ENCODE results near the gene SFXN5.

The SFXN5 gene

GRCh38 chr2:73031725-73032701 is 39.5 kb downstream of the SFXN5 start:
- no peak for DNase-seq (ENCODE audit: low spot score)
- H3K4me3 ChIP-seq = no peak overlapping the region
- no peak for TF ChIP-seq CTCF (IDR thresholded peaks at IDR 0.05)

GRCh38 chr2:73031095-73031678 is 40.3 kb downstream of the SFXN5 start:
- no peak overlapping the region for H3K4me3 ChIP-seq
- no peak for DNase-seq (ENCODE audit: low spot score)
- H3K27ac ChIP-seq = no peak overlapping the region
- no peak for TF ChIP-seq CTCF (IDR thresholded peaks at IDR 0.05)

More at GRCh38 chr2:73031725-73032701, 39.5 kb downstream of the SFXN5 start:
- H3K27ac ChIP-seq = no peak overlapping the region

- DNase-seq (ENCODE audit: low spot score) = no peak
- Histone ChIP-seq H3K27ac (no peak overlapping the region), H3K4me3 (no peak overlapping the region)
- no peak for TF ChIP-seq CTCF (IDR thresholded peaks at IDR 0.05)
These were observed 42.7 kb downstream of the SFXN5 start for GRCh38 chr2:73028841-73029240.

- DNase-seq (ENCODE audit: low spot score) = no peak
- Histone ChIP-seq H3K4me3 (no peak overlapping the region), H3K27ac (no peak overlapping the region)
- no peak for TF ChIP-seq CTCF (IDR thresholded peaks at IDR 0.05)
These were observed 44.2 kb downstream of the SFXN5 start for GRCh38 chr2:73027340-73027739.

- Histone ChIP-seq H3K4me3 (no peak overlapping the region), H3K27ac (no peak overlapping the region)
- TF ChIP-seq CTCF (IDR thresholded peaks at IDR 0.05) = no peak
- no peak for DNase-seq (ENCODE audit: low spot score)
These were observed 48.0 kb downstream of the SFXN5 start for GRCh38 chr2:73023497-73023896.

- no peak for TF ChIP-seq CTCF (IDR thresholded peaks at IDR 0.05)
- H3K27ac ChIP-seq = no peak overlapping the region
- no peak for DNase-seq (ENCODE audit: low spot score)
- no peak overlapping the region for H3K4me3 ChIP-seq
These were observed 49.4 kb downstream of the SFXN5 start for GRCh38 chr2:73022024-73022568.
